AML-193 (cell line): ENCODE results near the gene YPEL2.
"Not testable (repeated sequence)": the region's sequence is repeated elsewhere in the genome, so short reads cannot be mapped to it uniquely, and the experiment has no call there.

ENCODE experiments used
- DNase-seq, 2 experiments: peaks; one replicate each; lab custom pipeline; 2025; lab: John Stamatoyannopoulos, UW

YPEL2 gene

GRCh38 chr17:59406808-59407381 is 75.4 kb downstream of the YPEL2 start:
- DNase-seq: no peak

- DNase-seq: no peak
Measured at GRCh38 chr17:59409336-59410048, 78.0 kb downstream of the YPEL2 start.

GRCh38 chr17:59410049-59410437 is 78.6 kb downstream of the YPEL2 start:
- no peak for DNase-seq

GRCh38 chr17:59412431-59412830 is 81.0 kb downstream of the YPEL2 start:
- DNase-seq: not testable (repeated sequence)

GRCh38 chr17:59413014-59413766 is 81.7 kb downstream of the YPEL2 start:
- no peak for DNase-seq

GRCh38 chr17:59415397-59415796 is 83.9 kb downstream of the YPEL2 start:
- peak; percentile 51 to 63 for DNase-seq

- no peak for DNase-seq
Measured at GRCh38 chr17:59416184-59416583, 84.7 kb downstream of the YPEL2 start.

GRCh38 chr17:59417452-59417851 is 86.0 kb downstream of the YPEL2 start:
- no peak for DNase-seq

- no peak for DNase-seq
Measured at GRCh38 chr17:59418732-59419166, 87.3 kb downstream of the YPEL2 start.

- DNase-seq: no peak
Measured at GRCh38 chr17:59420901-59421300, 89.4 kb downstream of the YPEL2 start.

- DNase-seq: no peak
Measured at GRCh38 chr17:59421722-59422121, 90.3 kb downstream of the YPEL2 start.

GRCh38 chr17:59423137-59423724 is 91.8 kb downstream of the YPEL2 start:
- DNase-seq: no peak

- DNase-seq: no peak
Measured at GRCh38 chr17:59423903-59424302, 92.4 kb downstream of the YPEL2 start.

GRCh38 chr17:59424331-59424730 is 92.9 kb downstream of the YPEL2 start:
- no peak for DNase-seq

- no peak for DNase-seq
Measured at GRCh38 chr17:59425085-59425931, 93.9 kb downstream of the YPEL2 start.

- DNase-seq: no peak
Measured at GRCh38 chr17:59426031-59426430, 94.6 kb downstream of the YPEL2 start.

- no peak for DNase-seq
Measured at GRCh38 chr17:59427425-59427921, 96.0 kb downstream of the YPEL2 start.

- DNase-seq: no peak
Measured at GRCh38 chr17:59427996-59428395, 96.5 kb downstream of the YPEL2 start.

- DNase-seq: no peak
Measured at GRCh38 chr17:59428916-59429485, 97.5 kb downstream of the YPEL2 start.

GRCh38 chr17:59431601-59432000 is 100.1 kb downstream of the YPEL2 start:
- DNase-seq: no peak

GRCh38 chr17:59432657-59433056 is 101.2 kb downstream of the YPEL2 start:
- no peak for DNase-seq
